GM10847 (cell line): ENCODE measurements around the gene GNPAT.
A peak's percentile ranks its signal among the peaks of the same experiment; 100 is the strongest.

Source experiments
- POLR2A ChIP-seq: IDR thresholded peaks from 2 replicates; pipeline ENCODE4 v1.6.1; 2011; ENCODE audit not compliant: insufficient read length; ENCODE audit errors: extremely low read depth

The GNPAT gene

DNA sequence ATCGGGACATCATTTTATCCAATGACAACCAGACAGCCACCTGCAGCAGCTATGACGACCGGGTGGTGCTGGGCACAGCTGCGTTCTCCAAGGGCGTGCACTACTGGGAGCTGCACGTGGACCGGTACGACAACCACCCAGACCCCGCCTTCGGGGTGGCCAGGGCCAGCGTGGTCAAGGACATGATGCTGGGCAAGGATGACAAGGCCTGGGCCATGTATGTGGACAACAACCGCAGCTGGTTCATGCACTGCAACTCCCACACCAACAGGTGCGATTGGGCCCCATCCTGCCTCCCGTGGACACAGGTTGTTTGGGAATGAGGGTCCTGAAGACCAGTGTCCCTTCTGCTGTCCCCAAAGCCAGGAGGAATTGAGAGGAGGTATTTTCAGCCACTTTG, 32.0 kb upstream of the GNPAT start:
- TF ChIP-seq POLR2A = no peak

DNA sequence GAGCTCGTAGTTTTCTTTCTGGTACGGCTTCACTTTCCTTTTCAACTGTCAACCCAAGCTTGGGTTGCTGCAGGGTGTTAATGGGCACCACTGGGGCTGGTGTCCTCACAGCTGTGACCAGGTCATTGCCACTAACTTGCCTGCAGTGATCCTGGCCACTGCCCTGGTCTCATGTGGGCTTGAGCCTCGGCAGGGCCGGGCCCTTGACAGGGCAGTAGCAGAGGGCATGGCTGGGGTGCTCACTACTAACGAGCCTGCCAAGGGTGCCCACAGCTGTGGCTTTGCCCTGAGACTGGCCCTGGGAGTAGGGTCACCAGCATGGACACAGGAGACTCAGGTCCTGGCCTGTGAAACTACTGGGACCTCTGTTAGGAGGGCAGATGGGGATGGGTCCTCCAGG, 31.5 kb upstream of the GNPAT start:
- no peak for TF ChIP-seq POLR2A

DNA sequence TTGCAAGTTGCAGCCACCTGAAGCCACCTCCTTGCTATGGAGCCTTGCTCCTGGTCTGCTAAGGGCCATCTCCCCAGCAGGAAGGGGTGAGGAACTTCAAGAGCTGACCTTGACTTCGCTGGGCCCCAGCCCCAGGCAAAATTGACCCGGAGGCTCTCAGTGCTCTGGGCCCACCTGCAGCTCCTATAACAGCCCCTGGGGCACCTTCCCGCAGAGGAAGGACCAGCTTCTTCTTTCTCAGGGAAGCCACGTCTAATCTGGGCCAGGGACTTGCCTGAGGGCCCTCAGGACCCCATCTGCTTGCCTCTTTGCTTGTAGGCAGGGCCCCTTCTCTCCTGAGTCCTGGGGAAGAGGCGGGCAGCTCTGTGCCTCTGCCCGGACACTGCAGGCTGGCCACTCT, 30.9 kb upstream of the GNPAT start:
- no peak for TF ChIP-seq POLR2A

DNA sequence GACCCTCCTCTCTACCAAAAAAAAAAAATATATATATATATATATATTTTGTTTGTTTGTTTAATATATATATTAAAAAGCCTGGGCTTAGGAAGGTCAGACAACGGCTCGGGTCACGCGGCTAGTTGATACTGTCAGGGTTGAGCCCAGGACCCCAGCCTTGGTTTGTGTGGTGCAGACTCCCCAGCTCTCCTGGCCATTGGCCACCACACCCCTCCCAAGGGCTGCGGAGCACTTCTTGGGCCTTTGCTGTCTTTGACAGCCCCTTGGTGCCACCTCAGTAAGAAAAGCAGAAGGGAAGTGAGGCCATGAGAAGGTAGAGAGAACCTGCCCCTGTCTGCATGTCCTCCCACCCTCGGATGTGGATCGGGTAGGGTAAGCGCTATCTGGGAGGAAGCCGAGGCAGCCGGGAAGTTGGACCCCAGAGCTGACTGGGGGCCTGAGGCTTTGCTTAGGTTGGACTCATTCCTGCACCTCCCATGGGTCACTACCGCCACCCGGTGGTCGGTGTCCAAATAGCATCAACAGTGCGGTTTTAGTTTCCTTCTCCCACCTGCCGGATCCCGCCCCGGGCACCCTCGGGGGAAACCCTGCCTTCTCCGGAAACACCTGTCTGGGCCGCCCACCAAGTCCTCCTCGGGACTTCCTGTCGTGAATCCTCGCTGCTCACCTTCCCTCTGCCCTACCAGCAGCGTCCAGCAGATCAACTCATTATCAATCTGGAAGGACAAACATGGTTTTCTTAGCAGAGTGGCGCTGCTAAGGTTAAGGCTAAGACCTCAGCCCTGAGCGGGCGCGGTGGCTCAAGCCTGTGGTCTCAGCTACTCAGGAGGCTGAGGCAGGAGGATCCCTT, 29.8 kb upstream of the GNPAT start:
- peak; percentile 18 for TF ChIP-seq POLR2A

DNA sequence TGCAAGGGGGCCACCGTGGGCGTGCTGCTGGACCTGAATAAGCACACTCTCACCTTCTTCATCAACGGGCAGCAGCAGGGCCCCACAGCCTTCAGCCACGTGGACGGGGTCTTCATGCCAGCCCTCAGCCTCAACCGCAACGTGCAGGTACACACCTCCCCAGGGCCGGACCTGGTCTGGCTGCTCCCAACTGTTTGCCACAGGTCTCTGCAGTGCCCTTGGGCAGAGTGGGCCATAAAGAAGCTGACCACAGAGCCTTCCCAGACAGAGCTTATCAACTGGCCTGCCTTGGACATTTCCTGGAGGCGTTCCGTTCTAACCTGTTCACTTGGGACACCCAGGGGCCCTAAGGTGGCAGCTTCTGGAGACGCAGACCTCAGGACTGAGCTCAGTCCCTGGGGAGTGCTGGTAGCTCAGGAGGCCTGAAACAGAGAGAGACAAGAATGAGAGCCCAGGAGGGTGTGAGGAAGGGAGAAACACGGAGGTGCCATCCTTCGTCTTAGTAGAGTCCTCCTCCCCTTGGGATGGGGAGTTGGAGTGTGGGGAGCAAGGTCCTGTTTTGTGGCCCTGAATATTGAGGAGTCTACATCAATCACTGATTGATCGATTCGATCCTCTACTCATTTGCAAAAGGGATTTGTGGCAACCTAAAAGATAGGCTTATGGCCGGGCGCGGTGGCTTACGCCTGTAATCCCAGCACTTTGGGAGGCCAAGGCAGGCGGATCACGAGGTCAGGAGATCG, 27.0 kb upstream of the GNPAT start:
- TF ChIP-seq POLR2A = no peak

DNA sequence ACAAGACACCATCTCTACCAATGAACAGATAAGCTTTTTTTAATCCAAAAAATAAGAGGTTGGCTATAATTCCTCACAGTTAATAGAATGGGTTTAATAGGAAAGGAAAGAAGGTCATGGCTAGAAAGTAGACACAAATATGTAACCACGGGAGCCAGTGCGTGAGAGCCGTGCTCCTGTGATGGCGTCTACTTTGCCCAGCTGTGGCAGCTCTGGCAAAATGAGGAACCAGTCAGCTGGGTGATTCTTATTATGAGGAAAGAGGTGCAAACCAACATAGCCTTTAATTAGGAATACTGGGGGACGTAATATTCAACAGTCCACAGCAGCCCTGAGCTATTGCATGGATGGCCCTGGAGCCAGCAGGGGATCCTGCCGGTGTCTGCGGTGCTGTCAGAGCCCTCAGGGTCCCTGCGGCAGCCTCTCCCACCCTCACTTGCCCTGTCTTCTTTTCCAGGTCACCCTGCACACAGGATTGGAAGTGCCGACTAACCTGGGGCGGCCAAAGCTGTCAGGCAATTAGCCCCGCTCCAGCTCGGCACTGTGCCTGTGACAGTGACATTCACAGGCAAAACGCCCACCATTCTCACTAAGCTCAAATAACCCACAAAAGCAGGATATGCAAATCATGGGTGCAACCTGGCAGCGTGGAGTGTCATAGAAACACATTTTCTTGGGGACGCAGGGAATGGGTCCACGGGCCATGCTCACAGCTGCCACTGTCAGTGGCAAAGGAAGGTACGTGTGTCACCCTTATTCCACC, 25.9 kb upstream of the GNPAT start:
- TF ChIP-seq POLR2A = no peak

DNA sequence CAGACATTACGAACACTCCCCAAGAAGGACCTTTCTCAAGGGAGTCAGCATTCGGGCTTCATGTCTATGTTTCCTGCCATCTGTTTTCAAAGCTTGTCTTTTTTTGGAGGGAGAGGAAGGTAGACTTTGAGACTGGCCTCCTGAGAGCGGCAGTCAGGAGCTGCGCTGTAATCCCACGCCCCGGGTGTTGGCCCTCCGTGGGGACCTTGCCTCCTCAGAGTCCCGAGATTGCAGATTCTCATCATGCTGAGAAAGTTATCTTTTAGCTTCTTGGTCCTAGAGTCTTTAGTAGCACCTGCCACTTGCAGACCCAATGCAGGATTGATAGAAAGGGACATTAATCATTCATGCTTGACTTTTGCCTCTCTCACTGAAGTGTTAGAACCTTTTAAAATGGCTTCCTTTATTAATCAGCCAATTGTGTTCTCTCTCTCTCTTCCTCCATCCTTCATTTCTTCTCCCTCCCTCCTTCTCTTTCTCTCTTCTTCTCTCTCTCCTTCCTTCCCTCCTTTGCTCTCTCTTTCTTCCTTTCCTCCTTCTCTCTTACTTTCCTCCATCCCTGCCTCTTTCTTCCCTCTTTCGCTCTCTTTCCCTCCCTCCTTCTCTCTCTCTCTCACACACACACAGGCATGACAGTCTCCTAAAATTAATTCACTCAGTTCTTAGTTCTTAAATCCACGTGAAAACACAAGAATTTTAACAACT, 25.2 kb upstream of the GNPAT start:
- no peak for TF ChIP-seq POLR2A

DNA sequence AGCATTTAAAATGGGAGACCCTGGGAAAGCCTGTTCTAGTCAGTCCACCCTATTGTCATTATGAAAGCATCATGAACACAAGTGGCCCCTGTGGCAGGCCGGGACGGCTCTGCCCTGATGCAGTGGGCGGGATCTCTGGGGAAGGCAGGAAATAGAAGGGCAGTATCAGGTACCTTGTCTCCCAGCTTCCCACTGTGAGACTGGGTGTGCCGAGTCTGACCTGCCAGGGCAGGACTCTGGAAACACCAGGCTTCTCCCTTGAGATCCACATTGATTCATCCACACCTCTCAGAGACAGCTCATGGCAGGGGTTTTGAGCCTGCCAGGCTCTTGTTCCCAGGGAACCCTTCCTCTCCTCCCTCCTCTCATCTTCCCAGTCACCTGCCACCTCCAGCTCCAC, 24.5 kb upstream of the GNPAT start:
- no peak for TF ChIP-seq POLR2A

DNA sequence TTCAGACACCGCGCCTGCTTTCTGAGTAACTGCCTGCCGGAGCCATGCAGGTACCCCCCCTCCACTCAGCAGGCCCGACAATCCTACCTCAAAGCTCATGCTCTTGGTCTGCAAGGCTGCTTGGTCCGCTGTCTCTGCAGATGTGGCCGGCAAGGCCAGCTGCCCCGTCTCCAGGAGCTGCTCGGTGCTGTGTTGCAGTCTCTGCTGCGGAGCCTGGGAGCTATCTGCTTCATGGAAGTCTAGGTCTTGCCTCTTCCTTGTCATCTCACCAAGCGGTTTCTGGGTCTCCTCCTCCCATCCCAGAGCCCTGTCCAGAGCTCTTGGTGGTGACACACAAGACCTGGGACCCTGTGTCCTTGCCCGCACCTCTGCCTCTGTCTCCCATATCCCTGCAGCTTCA, 24.0 kb upstream of the GNPAT start:
- no peak for TF ChIP-seq POLR2A

DNA sequence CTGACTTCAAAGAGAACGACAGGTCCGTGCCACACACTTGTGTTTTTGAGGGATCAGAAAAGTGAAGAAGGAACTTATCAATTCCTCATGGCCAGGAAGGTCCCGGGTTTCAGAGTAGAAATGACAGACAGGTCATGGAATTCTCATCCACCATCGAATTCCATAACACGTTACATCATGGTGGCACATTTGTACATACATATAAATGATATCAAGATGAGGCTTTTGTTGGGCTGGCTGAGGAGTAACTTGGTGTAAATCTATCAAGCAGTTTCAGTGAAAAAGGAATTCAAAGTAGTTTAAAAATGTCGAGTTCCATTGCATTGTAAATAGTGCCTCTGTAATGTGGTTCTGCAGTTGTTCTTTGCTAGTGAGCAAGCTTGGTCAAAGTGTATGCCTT, 22.9 kb upstream of the GNPAT start:
- TF ChIP-seq POLR2A = no peak

DNA sequence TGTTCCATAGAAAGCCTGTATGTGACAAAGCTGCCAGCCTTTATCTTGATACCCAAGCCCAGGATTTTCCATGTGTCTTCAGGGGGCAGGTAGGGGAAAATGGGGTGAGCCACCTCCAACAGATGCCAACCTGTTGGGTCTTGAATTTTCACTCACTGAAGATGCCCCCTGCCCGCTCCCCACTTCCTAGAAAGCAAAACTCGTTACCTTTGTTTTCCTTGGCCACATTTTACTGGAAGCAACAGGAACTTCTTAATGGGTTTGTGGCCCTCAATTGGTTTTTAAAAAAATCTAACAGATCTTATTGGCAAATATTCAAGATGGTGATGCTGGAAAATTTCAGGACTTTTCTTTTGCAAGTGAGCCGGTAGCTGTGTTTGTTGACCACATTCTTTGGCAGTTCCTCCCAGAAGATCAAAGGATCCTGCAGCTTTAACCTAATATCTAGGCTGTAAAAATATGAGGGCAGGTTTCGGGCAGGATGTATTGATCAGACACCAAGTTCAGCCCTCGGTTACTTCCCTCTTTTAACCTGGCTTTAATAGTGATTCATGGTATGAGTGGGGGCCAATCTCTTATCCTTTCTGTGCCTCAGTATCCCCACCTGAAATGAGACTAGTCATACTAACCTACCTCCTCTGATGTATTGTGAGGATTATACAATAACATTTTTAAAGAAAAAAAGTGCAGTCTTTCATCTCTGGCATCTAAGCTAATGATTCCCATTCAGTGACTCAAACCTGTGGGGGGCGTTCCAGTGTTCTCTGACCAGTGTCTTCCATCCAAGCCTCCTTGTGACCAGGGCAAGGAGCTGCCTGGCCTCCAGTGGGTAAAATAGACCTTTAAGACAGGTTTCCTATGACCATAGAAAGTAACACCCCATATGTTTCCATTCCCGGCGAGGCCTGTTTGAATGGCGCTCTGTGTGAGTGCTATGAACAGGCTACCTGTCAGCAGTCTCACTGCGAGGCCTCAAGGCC, 21.3 kb upstream of the GNPAT start:
- no peak for TF ChIP-seq POLR2A

DNA sequence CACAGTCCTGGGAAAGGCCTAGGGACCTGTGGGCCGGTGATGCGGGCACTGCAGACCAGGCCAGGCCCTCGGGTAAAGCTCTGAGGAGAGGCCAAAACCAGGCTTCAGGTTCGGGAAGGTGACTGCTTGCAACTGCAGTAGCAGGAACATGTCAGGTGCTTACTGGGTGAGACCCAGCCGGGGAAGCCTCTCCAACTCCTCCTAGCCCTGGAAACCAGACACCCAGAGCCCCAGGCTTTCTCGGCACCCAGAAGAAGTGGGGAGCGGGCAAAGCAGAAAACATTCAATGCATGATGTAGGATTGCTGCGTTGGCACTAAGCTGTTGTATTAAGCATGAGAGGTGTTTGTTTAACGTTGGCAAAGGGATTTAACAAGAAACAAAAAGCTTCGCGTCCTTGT, 20.2 kb upstream of the GNPAT start:
- no peak for TF ChIP-seq POLR2A

DNA sequence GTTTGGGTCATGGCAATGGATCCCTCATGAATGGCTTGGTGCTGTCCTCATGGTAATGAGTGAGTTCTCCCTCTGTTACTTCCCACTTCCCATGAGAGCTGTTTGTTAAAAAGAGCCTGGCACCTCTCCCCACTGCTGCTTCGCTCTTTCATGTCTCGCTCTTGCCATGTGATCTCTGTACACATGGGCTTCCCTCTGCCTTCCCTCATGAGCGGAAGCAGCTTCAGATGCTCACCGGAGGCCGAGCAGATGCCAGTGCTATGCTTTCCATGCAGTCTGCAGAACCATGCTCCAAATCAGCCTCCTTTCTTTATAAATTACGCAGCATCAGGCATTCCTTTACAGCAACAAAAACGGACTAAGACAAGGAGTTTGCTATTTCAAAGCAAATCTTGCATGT, 14.9 kb upstream of the GNPAT start:
- no peak for TF ChIP-seq POLR2A

DNA sequence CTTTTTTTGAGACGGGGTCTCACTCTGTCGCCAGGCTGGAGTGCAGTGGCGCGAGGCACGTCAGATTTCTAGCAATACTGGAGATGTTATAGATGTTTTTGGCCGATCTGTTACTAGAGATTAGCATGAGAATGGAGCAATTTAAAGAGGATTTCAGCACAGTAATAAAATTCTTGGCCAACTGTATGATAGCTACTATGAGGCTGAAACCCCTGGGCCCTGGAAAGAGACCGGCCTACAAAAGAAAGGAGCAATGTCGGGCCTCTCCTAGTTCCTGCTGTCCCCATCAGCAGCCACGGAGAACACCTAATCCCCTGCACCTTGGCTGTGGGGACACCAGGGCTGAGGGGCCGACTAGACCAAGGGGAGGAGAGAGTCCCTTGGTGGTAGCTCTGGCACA, 9.5 kb upstream of the GNPAT start:
- TF ChIP-seq POLR2A = no peak
